NCI-H526 treated with DMSO at 0.1 percent for 48 hours (cell line): ENCODE data around the gene LNPEP.

ENCODE experiments used
- DNase-seq: peaks from one replicate; lab custom pipeline; 2025; lab: John Stamatoyannopoulos, UW

The LNPEP gene

DNA sequence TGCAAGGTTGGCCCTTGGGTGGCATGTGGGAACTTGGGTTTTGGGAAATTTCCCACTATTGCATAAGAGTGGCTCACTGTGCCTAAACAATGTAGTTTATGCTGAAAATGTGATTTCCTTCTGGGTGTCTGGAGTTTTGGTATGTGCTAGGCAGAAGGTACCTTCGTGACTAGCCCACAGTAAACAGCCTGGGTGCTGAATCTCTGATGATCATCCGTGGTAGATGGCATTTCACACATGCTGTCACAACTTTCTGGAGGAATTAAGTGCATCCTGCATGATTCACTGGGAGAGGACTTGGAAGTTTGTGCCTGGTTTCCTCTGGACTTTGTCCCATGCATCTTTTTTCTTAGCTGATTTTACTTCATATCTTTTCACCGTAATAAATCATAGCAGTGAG lies 64.5 kb downstream of the LNPEP start:
- no peak for DNase-seq

GRCh38 chr5:97002983-97003382 lies 67.1 kb downstream of the LNPEP start:
- no peak for DNase-seq

DNA sequence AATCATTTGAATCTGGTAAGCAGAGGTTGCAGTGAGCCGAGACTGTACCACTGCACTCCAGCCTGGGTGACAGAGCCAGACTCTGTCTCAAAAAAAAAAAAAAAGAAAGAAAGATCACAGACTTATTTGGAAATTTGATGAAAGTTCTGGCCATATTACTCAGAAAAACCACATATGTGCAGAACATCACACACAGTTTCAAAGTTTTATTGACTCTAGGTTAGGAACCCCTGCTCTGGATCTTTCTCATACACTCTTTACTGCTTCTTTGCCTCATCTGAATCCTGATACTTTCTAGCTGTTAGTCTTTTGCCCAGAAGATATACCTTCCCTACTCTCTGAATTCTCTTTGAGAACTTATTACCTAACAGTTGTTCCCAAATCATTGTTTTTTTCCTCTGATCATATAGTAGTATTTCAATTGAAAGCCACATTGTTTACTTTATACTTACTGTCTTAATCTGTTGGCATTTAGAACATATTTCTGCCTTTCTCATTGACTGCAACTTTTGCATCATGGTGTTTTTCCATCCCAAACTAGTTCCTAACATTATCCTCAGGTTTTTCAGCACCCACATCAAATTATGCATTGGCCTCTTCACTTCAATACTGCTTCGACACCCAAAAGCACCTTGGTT lies 68.7 kb downstream of the LNPEP start:
- no peak for DNase-seq

DNA sequence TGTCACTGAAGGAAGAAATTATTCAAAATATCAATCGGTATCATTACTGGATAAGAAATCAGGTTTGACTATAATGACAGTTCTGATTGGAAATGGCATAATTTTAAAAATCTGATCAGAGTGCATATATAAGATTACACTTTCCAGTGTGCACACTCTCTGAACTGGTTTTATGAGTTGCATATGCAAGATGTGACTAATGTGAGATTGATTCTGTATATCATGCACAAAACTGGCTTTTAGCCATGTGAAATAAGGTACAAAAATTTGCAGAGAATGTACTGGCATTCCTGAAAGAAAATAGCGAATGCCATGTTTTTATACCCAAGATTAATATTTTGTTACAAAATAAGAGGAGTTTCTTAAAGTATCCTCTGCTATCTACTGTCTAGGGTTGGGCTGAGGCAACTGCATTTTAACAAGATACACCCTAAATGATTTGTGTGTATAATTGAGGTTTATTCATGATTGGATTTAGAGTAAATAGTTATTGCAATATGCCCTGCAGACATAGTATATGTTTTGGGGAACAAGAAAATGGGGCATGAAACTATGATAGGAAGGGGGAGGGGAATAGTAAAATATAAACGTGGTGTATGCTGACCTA lies 70.7 kb downstream of the LNPEP start:
- no peak for DNase-seq

- DNase-seq, result no peak
Observed at GRCh38 chr5:97009212-97009898, 73.5 kb downstream of the LNPEP start.

DNA sequence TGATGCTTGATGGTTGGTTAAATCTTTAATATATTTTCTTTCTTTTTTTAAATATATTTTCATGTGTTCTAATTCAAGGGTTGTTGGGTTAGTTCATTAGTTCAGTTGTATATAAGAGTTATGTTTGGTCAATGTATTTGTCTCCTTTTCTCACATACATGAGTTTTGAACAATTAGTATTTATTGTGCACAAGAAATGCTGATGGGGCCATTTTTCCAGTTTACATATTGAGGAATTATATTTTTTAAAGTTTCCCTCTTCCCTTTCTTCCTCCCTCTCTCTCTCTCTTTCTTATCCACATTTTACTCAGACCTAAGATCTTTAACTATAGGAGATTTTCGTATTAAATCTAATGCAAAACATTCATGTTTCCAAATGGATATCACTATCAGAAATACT lies 74.0 kb downstream of the LNPEP start:
- no peak for DNase-seq

GRCh38 chr5:97010606-97011005 lies 74.7 kb downstream of the LNPEP start:
- DNase-seq, result no peak

DNA sequence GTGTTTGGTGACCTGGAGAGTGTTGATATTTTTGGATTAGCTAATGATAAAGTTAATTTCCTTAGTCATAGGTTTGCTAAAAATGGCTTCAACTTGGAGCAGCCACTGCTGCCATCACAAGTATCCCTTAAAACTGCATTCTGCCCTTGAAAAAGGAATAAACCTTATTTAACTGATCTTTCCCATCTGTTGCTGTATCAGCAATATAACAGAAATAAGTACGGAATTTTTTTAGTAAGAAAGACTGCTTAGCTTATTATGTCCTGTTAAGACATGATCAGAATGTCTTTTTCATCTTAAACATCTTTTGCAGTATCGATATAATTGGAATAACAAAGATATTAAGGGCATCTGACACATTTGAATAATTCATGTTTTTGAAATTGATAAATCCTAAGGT lies 75.7 kb downstream of the LNPEP start:
- no peak for DNase-seq

DNA sequence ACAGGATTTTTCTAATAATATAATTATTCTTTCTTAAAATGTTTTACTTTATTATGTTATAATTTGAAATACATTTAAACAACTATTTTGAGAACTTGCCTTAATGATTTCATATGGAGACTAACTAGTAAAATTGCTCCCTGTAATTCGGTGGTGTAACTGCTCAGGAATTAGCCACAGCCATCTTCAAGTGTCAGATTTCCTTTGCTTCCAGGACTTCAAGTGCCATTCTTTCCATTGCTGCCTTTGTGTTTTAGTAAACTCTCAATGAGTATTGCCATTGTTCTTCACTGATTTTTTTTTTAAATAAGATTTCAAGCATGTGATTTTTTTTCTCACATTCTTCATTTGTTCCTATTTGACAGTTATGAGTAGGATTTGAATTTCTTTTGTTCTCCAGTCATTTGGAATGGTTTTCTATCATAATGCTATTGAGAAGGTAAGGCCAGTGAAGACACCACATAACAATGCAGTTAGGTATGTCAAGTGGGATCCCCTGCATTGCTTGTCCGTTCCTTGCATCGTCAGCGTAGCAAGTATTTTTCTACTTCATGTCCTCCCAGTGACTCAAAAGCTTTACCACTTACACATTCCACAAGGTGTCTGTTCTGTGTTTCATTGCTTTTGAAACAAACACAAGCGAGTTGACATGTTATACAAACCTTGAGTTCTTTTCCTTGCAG lies 83.7 kb downstream of the LNPEP start:
- DNase-seq, result no peak

- DNase-seq, result no peak
Observed at GRCh38 chr5:97021416-97021815, 85.5 kb downstream of the LNPEP start.

GRCh38 chr5:97022898-97023297 lies 87.0 kb downstream of the LNPEP start:
- DNase-seq, result no peak

DNA sequence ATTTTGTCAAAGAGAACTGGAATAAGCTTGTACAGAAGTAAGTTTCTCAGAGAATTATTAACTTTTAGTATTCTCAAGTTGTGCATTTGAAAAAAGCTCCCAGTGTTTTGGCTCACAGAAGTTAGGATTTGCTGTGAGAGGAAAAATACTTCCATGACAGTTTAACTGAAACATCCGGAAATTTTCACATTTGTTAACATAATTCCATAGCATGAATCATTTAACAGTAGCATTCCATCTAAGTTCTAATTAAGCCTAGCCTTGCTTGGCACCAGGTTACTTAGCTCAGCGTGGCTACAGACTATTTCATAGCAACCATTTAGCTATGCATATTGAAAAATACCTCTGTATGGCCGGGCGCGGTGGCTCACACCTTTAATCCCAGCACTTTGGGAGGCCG lies 90.8 kb downstream of the LNPEP start:
- DNase-seq, result no peak

DNA sequence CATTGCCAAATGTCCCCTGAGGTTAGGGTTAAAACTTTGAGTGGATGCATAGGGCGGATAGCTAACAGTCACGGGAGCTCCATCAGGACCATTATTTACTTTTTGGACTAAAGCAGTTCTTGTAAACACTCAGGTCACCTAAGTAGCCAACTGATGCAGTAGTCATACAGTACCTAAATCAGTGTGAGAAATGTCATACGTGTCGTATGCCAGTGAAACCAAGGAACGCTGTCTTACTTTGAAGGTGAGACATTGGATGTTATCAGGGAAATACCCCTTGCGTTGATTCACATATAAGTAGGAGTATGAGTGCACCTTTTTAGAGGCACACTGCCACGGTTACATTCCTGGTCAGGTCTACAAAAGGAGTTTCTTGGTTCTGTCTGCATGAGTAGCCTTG lies 101.9 kb downstream of the LNPEP start:
- DNase-seq, result no peak

- no peak for DNase-seq
Observed at GRCh38 chr5:97041239-97041638, 105.4 kb downstream of the LNPEP start.

- DNase-seq, result no peak
Observed at GRCh38 chr5:97042996-97043395, 107.1 kb downstream of the LNPEP start.

- DNase-seq, result no peak
Observed at GRCh38 chr5:97043511-97043910, 107.6 kb downstream of the LNPEP start.

GRCh38 chr5:97044052-97044451 lies 108.2 kb downstream of the LNPEP start:
- no peak for DNase-seq

GRCh38 chr5:97046270-97046982 lies 110.5 kb downstream of the LNPEP start:
- no peak for DNase-seq

- DNase-seq, result no peak
Observed at GRCh38 chr5:97047076-97047475, 111.2 kb downstream of the LNPEP start.

DNA sequence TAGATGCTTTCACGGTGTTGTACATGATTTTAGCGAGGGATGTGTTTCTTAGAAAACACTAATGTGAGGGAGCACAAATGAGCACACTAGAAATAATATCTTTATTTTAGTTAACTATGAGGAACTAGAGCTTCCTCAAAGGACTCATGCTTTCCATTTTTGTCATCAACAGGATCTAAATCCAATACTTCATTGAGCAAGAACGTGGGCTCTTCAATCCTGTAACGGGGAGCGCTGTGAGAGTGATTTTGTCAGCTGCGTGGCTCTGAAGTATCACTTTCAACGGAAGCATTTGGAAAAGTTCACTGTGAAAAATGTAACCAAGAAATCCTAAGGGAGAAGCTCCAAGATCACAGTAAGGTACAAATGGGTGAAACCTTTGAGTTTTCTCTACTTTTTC lies 113.3 kb downstream of the LNPEP start:
- no peak for DNase-seq

DNA sequence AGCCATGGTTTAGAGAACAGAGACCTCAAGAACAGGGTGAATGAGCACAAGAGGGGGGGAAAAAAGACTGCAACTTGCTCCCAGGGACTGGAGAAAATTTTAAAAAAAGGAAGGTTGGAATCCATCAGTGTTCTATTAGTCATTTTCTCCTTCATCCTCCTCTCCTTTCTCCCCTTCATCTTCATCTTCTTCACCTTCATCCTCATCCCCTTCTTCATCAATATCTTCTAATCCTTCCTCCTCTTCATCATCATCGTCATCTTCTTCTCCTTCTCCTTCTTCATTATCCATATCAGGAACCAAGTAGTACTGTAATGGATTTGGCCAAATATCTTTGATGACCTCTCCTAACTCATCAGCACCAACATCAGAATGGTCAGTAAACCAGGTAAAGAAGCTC lies 120.4 kb downstream of the LNPEP start:
- DNase-seq, result no peak

DNA sequence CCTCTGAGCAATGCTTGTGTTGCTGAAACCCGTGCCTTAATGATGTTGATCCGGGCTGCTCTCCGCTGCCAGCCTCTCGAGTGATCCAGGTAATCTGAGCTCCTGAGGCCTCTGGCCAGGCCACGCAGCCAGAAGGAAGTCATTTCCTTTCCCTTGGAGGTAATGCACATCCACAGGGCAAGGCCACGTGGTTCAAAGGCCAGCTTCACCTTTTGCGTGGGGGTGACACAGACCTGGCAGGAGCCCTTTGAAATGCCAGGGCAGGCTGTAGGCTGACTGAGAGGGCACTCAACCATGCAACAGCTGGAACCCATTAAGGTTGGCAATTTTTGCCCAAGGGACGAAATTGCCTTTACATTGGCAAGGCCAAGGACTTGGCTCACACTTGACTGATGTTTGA lies 126.2 kb downstream of the LNPEP start:
- no peak for DNase-seq
